DND-41 (cell line): ENCODE data around the gene SNX2.
"Not testable (repeated sequence)": the region's sequence is repeated elsewhere in the genome, so short reads cannot be mapped to it uniquely, and the experiment has no call there.

Experiments used
- ATAC-seq: fragments of 200-7000 bp; cut with Tn5 transposase; 3 replicates; pipeline ENCODE4 v1.9.1; 2021; ENCODE audit warnings: low read depth; ENCODE audit not compliant: insufficient read depth
- DNase-seq: peaks from one replicate; pipeline ENCODE4 v3.0.0-alpha.2; 2020
- H2AFZ ChIP-seq: 2 replicates; pipeline ENCODE4 v1.6.0; 2012; ENCODE audit warnings: low read depth, low read length
- H3K27ac ChIP-seq: 2 replicates; pipeline ENCODE4 v1.5.1; 2012; ENCODE audit warnings: low read length, inconsistent platforms
- H3K27me3 ChIP-seq: fragments of 200-600 bp; sonication (generic); 2 replicates; pipeline ENCODE4 v1.6.0; 2012; ENCODE audit warnings: low read length, mild to moderate bottlenecking, inconsistent platforms; ENCODE audit not compliant: insufficient read depth, poor library complexity
- H3K36me3 ChIP-seq: 2 replicates; pipeline ENCODE4 v1.5.1; 2012; ENCODE audit warnings: low read length, inconsistent platforms; ENCODE audit not compliant: insufficient read depth
- H3K4me1 ChIP-seq: 2 replicates; pipeline ENCODE4 v1.5.1; 2012; ENCODE audit warnings: mild to moderate bottlenecking, low read length; ENCODE audit not compliant: insufficient read depth
- H3K4me2 ChIP-seq: 2 replicates; pipeline ENCODE4 v1.6.0; 2012; ENCODE audit warnings: mild to moderate bottlenecking, moderate library complexity, low read length, inconsistent platforms; ENCODE audit not compliant: insufficient read depth
- H3K4me3 ChIP-seq, 2 experiments: fragments of 200-600 bp in 1 of 2; shearing (Covaris generic) in 1 of 2; 2 replicates each; pipeline ENCODE4 v1.5.1; 2012 to 2016; ENCODE audit warnings: inconsistent platforms in 2 of 2, low read length in 2 of 2, mild to moderate bottlenecking in 2 of 2, low read depth in 1 of 2, moderate library complexity in 1 of 2
- H3K79me2 ChIP-seq: 2 replicates; pipeline ENCODE4 v1.6.0; 2012; ENCODE audit warnings: low read length, inconsistent platforms; ENCODE audit not compliant: insufficient read depth
- H3K9ac ChIP-seq: 2 replicates; pipeline ENCODE4 v1.6.0; 2012; ENCODE audit warnings: low read depth, mild to moderate bottlenecking, inconsistent platforms, low read length, moderate library complexity
- H3K9me3 ChIP-seq: 2 replicates; pipeline ENCODE4 v1.5.1; 2012; ENCODE audit warnings: low read length, moderate library complexity, mild to moderate bottlenecking, inconsistent platforms; ENCODE audit not compliant: insufficient read depth, severe bottlenecking
- H4K20me1 ChIP-seq: 2 replicates; pipeline ENCODE4 v1.6.0; 2012; ENCODE audit warnings: low read length; ENCODE audit not compliant: insufficient read depth
- EZH2 ChIP-seq: IDR thresholded peaks from 3 replicates; pipeline ENCODE4 v1.6.1; 2012; ENCODE audit warnings: borderline replicate concordance, low read depth, mild to moderate bottlenecking, moderate library complexity, low read length, inconsistent platforms; ENCODE audit not compliant: severe bottlenecking
- TF ChIP-seq, protein P1 (sequence below): IDR thresholded peaks from 2 replicates; pipeline ENCODE4 v1.5.1; 2012; ENCODE audit warnings: borderline replicate concordance, low read length, moderate library complexity, mild to moderate bottlenecking; ENCODE audit not compliant: poor library complexity, severe bottlenecking; ENCODE audit errors: extremely low read depth

SNX2 gene

DNA sequence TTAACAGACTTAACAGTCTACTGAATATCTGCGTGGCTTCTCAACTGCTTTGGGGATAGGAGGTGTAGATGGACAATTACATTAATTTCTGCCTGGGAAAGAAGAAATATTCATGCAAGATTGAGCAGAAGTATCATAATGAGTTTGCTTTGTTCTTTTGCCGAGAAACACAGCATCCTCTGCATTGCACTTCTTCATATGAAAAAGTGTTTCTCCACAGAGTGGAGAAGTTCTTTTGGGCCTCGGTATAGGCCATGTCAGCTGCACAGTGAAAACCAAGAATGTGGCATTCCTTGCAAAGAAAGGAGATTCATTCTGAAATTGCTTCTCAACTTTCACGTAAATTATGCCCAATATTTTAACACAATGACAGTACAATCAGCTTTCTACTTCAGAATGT, 17.6 kb upstream of the SNX2 start:
- H3K36me3 ChIP-seq, result no peaks in the 10 kb centered on the region
- TF ChIP-seq, protein P1, sequence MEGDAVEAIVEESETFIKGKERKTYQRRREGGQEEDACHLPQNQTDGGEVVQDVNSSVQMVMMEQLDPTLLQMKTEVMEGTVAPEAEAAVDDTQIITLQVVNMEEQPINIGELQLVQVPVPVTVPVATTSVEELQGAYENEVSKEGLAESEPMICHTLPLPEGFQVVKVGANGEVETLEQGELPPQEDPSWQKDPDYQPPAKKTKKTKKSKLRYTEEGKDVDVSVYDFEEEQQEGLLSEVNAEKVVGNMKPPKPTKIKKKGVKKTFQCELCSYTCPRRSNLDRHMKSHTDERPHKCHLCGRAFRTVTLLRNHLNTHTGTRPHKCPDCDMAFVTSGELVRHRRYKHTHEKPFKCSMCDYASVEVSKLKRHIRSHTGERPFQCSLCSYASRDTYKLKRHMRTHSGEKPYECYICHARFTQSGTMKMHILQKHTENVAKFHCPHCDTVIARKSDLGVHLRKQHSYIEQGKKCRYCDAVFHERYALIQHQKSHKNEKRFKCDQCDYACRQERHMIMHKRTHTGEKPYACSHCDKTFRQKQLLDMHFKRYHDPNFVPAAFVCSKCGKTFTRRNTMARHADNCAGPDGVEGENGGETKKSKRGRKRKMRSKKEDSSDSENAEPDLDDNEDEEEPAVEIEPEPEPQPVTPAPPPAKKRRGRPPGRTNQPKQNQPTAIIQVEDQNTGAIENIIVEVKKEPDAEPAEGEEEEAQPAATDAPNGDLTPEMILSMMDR, result no peak
- no peak for TF ChIP-seq EZH2
- no peaks in the 10 kb centered on the region for H3K4me1 ChIP-seq
- DNase-seq (no peak), ATAC-seq (no peak)
- H3K4me2 ChIP-seq, result no peak overlapping the region
- no peak overlapping the region for H3K4me3 ChIP-seq
- H3K9me3 ChIP-seq, result no peaks in the 10 kb centered on the region
- H2AFZ ChIP-seq, result no peak overlapping the region
- no peaks in the 10 kb centered on the region for H3K79me2 ChIP-seq
- H3K27ac ChIP-seq, result no peak overlapping the region
- no peak overlapping the region for H3K9ac ChIP-seq
- no peaks in the 10 kb centered on the region for H3K27me3 ChIP-seq
- H4K20me1 ChIP-seq, result no peaks in the 10 kb centered on the region

DNA sequence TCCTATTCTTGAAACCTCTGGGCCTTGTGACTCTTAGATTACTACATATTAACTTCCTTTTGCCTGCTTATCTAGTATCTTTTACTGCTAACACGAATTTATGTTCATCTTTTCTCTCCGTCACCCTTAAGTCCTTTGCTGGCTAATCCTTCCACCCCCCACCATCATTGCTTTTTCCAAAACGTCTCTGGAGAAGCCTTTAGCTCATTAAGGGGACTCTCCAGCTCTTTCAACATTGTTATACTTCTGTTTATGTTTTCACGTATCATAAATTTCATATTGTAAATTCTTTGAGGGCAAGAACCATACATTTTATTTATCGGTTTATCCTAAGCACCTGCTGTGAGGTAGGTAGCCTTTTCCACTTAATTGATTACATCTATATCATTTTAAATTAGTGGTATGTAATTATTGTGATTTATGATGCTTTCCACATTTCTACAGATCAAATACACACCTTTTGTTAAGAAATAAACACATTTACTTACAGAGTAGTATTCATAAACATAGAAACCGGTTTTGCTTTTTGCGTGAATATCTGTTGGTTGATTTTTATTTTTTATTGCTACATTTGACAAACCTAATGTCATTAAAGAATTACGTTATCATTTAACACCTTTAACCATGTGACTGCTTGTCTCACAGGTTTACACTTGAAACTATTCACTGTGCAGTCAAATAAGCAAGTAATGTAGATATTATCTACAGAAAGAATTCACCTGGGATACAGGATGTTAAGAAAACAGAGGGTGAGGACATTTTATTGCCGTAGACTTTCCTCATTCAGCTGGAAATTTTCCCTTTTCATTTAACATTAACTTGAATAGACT, 15.4 kb upstream of the SNX2 start:
- Histone ChIP-seq H2AFZ (no peak overlapping the region), H3K27me3 (no peaks in the 10 kb centered on the region), H4K20me1 (no peaks in the 10 kb centered on the region), H3K9ac (no peak overlapping the region), H3K4me2 (no peak overlapping the region), H3K27ac (no peak overlapping the region), H3K9me3 (no peaks in the 10 kb centered on the region), H3K79me2 (no peaks in the 10 kb centered on the region), H3K4me3 (no peak overlapping the region), H3K36me3 (no peaks in the 10 kb centered on the region), H3K4me1 (no peaks in the 10 kb centered on the region)
- TF ChIP-seq EZH2, result no peak
- DNase-seq (no peak), ATAC-seq (no peak)

DNA sequence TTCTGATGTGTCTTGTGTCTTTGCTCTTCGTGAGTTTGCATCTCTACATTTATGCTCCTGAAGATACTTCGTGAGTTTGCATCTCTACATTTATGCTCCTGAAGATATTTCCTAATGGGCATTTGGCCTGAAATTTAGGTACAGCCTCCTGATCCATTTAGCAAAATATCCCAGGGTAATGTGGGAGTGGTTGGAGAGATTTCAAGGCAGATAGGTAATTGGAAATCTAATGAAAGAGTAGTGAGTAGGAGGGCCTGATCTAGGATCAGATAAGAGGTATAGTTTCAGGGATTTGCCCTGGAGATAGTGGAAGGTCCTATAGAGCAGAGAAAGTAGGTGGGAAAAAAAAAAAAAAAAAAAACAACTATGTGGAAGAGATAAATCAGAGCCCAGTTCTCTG, 14.6 kb upstream of the SNX2 start:
- no peak for TF ChIP-seq EZH2
- TF ChIP-seq, protein P1, result no peak
- no peaks in the 10 kb centered on the region for H3K27me3 ChIP-seq
- H3K27ac ChIP-seq, result no peak overlapping the region
- no peak overlapping the region for H3K4me2 ChIP-seq
- H3K4me3 ChIP-seq, result no peak overlapping the region
- no peaks in the 10 kb centered on the region for H3K4me1 ChIP-seq
- H4K20me1 ChIP-seq, result no peaks in the 10 kb centered on the region
- no peaks in the 10 kb centered on the region for H3K36me3 ChIP-seq
- no peak overlapping the region for H3K9ac ChIP-seq
- ATAC-seq, result no peak
- no peaks in the 10 kb centered on the region for H3K79me2 ChIP-seq
- H3K9me3 ChIP-seq, result no peaks in the 10 kb centered on the region
- H2AFZ ChIP-seq, result no peak overlapping the region
- no peak for DNase-seq

DNA sequence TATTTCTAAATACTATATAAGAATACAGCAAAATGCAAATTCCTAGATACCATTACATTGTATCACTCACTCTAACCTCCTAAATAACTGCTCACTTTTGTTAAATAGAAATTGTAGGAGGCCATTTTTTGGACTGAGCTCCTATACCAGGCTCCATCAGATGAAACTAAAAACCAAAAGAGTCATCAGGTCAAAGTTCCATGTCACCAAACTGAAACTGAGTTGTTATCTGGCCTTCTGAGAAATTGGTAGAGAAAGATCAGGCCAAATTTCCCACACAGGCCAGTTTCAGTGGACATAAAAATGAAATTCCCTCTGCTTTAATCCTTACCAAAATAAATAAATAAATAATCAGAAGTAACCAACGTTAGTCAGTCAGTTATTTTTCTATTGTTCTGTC, 13.8 kb upstream of the SNX2 start:
- TF ChIP-seq, protein P1, result no peak
- no peak for TF ChIP-seq EZH2
- ATAC-seq, result no peak

DNA sequence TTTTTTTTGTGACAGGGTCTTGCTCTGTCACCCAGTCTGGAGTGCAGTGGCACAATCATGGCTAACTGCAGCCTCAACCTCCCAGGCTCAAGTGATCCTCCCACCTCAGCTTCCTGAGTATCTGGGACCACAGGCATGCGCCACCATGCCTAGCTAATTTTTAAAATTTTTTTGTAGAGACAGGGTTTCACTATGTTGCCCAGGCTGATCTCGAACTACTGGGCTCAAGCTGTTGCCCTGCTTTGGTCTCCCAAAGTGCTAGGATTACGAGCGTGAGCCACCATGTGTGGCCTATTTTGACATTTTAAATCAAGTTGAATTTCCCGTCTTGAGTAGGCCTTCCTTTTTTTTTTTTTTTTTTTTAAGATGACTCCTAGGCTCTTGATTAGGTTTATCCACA, 13.0 kb upstream of the SNX2 start:
- not testable (repeated sequence) for DNase-seq, H3K79me2 ChIP-seq, H3K27ac ChIP-seq, H3K9me3 ChIP-seq, ATAC-seq, H3K9ac ChIP-seq, H3K36me3 ChIP-seq, H3K4me2 ChIP-seq, H3K4me3 ChIP-seq, H3K27me3 ChIP-seq, H2AFZ ChIP-seq, H4K20me1 ChIP-seq, H3K4me1 ChIP-seq

More for the DNA sequence above, 13.8 kb upstream of the SNX2 start:
- H3K4me3 ChIP-seq, result no peak overlapping the region
- DNase-seq, result no peak
- no peak overlapping the region for H2AFZ ChIP-seq
- H3K9me3 ChIP-seq, result no peaks in the 10 kb centered on the region
- H3K79me2 ChIP-seq, result no peaks in the 10 kb centered on the region
- H3K27me3 ChIP-seq, result no peaks in the 10 kb centered on the region
- H3K4me2 ChIP-seq, result no peak overlapping the region
- no peaks in the 10 kb centered on the region for H3K4me1 ChIP-seq
- no peak overlapping the region for H3K9ac ChIP-seq
- H4K20me1 ChIP-seq, result no peaks in the 10 kb centered on the region
- H3K36me3 ChIP-seq, result no peaks in the 10 kb centered on the region
- H3K27ac ChIP-seq, result no peak overlapping the region
